ENCODE data around the gene APBA2. TPM values are rescaled to one million over a fixed set of nuclear protein-coding genes. Genes with fewer than 3 reads are reported as not detected.

The APBA2 gene
- polyA plus RNA-seq, 1 donor (not counting 4 experiments of a cell fraction or from before 2014, with no cell fraction given): 5.5 TPM

GRCh38 chr15:29097971-29098370, 212.2 kb downstream of the APBA2 start:
- no peak for TF ChIP-seq EZH2 (IDR thresholded peaks at IDR 0.05; ENCODE audit: low read length)
- TF ChIP-seq, protein P1, sequence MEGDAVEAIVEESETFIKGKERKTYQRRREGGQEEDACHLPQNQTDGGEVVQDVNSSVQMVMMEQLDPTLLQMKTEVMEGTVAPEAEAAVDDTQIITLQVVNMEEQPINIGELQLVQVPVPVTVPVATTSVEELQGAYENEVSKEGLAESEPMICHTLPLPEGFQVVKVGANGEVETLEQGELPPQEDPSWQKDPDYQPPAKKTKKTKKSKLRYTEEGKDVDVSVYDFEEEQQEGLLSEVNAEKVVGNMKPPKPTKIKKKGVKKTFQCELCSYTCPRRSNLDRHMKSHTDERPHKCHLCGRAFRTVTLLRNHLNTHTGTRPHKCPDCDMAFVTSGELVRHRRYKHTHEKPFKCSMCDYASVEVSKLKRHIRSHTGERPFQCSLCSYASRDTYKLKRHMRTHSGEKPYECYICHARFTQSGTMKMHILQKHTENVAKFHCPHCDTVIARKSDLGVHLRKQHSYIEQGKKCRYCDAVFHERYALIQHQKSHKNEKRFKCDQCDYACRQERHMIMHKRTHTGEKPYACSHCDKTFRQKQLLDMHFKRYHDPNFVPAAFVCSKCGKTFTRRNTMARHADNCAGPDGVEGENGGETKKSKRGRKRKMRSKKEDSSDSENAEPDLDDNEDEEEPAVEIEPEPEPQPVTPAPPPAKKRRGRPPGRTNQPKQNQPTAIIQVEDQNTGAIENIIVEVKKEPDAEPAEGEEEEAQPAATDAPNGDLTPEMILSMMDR (optimal IDR thresholded peaks at IDR 0.05 in 1 of 3, IDR thresholded peaks at IDR 0.05 in 1 of 3, conservative IDR thresholded peaks at IDR 0.05 in 1 of 3; ENCODE audit: extremely low read depth in 1 of 3, insufficient read depth in 2 of 3, low read length in 3 of 3): no peak
- Histone ChIP-seq H3K36me3 (ENCODE audit: control insufficient read depth in 2 of 2, extremely low read depth in 1 of 2, insufficient read depth in 2 of 2, low read length in 2 of 2) (no peaks in the 10 kb centered on the region), H3K27me3 (ENCODE audit: control insufficient read depth, extremely low read depth, insufficient read depth, low read length) (no peaks in the 10 kb centered on the region), H3K4me3 (ENCODE audit: control insufficient read depth in 2 of 3, extremely low read depth in 1 of 3, insufficient read depth in 2 of 3, low read depth in 1 of 3, low read length in 3 of 3) (no peak overlapping the region), H3K79me2 (ENCODE audit: control insufficient read depth, insufficient read depth, low read length) (no peaks in the 10 kb centered on the region), H2AFZ (ENCODE audit: control insufficient read depth, low read length) (no peak overlapping the region), H3K9me1 (ENCODE audit: control insufficient read depth, extremely low read depth, insufficient read depth, low read length) (no peaks in the 10 kb centered on the region), H3K4me1 (ENCODE audit: control insufficient read depth, extremely low read depth, insufficient read depth, low read length) (no peaks in the 10 kb centered on the region), H4K20me1 (ENCODE audit: control insufficient read depth, extremely low read depth, insufficient read depth, low read length) (no peaks in the 10 kb centered on the region), H3K4me2 (ENCODE audit: control insufficient read depth, extremely low read depth, insufficient read depth, low read depth, low read length) (no peak overlapping the region), H3K9ac (ENCODE audit: control insufficient read depth, extremely low read depth, insufficient read depth, low read length) (no peak overlapping the region), H3K9me3 (ENCODE audit: control insufficient read depth, low read depth, low read length) (no peaks in the 10 kb centered on the region), H3K27ac (ENCODE audit: control insufficient read depth, insufficient read depth, low read length) (no peak overlapping the region)
- dilution Hi-C loops (cut with MboI; ENCODE audit: extremely low pct_ligation_motif_present, low sequenced_read_pairs): no loop called here
- DNase-seq (ENCODE audit: low read depth, low spot score) (no peak), FAIRE-seq (no peak)

GRCh38 chr15:29098652-29099051, 212.9 kb downstream of the APBA2 start:
- H2AFZ ChIP-seq (ENCODE audit: control insufficient read depth, low read length): no peak overlapping the region
- H3K9me3 ChIP-seq (ENCODE audit: control insufficient read depth, low read depth, low read length): no peaks in the 10 kb centered on the region
- no peaks in the 10 kb centered on the region for H3K27me3 ChIP-seq (ENCODE audit: control insufficient read depth, extremely low read depth, insufficient read depth, low read length)
- no peaks in the 10 kb centered on the region for H3K79me2 ChIP-seq (ENCODE audit: control insufficient read depth, insufficient read depth, low read length)
- FAIRE-seq (no peak), DNase-seq (ENCODE audit: low read depth, low spot score) (no peak)
- no peaks in the 10 kb centered on the region for H3K36me3 ChIP-seq (ENCODE audit: control insufficient read depth in 2 of 2, extremely low read depth in 1 of 2, insufficient read depth in 2 of 2, low read length in 2 of 2)
- no peak overlapping the region for H3K27ac ChIP-seq (ENCODE audit: control insufficient read depth, insufficient read depth, low read length)
- TF ChIP-seq, protein P1 (optimal IDR thresholded peaks at IDR 0.05 in 1 of 3, IDR thresholded peaks at IDR 0.05 in 1 of 3, conservative IDR thresholded peaks at IDR 0.05 in 1 of 3; ENCODE audit: extremely low read depth in 1 of 3, insufficient read depth in 2 of 3, low read length in 3 of 3): no peak
- no peak for TF ChIP-seq EZH2 (IDR thresholded peaks at IDR 0.05; ENCODE audit: low read length)
- H4K20me1 ChIP-seq (ENCODE audit: control insufficient read depth, extremely low read depth, insufficient read depth, low read length): no peaks in the 10 kb centered on the region
- no peak overlapping the region for H3K9ac ChIP-seq (ENCODE audit: control insufficient read depth, extremely low read depth, insufficient read depth, low read length)
- no peaks in the 10 kb centered on the region for H3K9me1 ChIP-seq (ENCODE audit: control insufficient read depth, extremely low read depth, insufficient read depth, low read length)
- dilution Hi-C loops (cut with MboI; ENCODE audit: extremely low pct_ligation_motif_present, low sequenced_read_pairs): no loop called here
- no peak overlapping the region for H3K4me2 ChIP-seq (ENCODE audit: control insufficient read depth, extremely low read depth, insufficient read depth, low read depth, low read length)
- no peaks in the 10 kb centered on the region for H3K4me1 ChIP-seq (ENCODE audit: control insufficient read depth, extremely low read depth, insufficient read depth, low read length)
- no peak overlapping the region for H3K4me3 ChIP-seq (ENCODE audit: control insufficient read depth in 2 of 3, extremely low read depth in 1 of 3, insufficient read depth in 2 of 3, low read depth in 1 of 3, low read length in 3 of 3)
